Measurements from ENCODE around the gene PRR20G.
"Not testable (repeated sequence)": the region's sequence is repeated elsewhere in the genome, so short reads cannot be mapped to it uniquely, and the experiment has no call there.

The PRR20G gene

GRCh38 chr3:127299276-127299675 lies 11.4 kb upstream of the PRR20G start:
- no peak for DNase-seq (ENCODE audit: low read depth)

GRCh38 chr3:127296959-127297358 lies 9.1 kb upstream of the PRR20G start:
- no peak for DNase-seq (ENCODE audit: low read depth)

- DNase-seq (ENCODE audit: low read depth) = no peak
These were observed 8.3 kb upstream of the PRR20G start for GRCh38 chr3:127296166-127296565.

GRCh38 chr3:127293650-127294049 lies 5.8 kb upstream of the PRR20G start:
- DNase-seq (ENCODE audit: low read depth) = not testable (repeated sequence)

- DNase-seq (ENCODE audit: low read depth) = no peak
These were observed 3.8 kb upstream of the PRR20G start for GRCh38 chr3:127291611-127292010.

- no peak for DNase-seq (ENCODE audit: low read depth)
These were observed 3.3 kb upstream of the PRR20G start for GRCh38 chr3:127291114-127291513.

GRCh38 chr3:127289706-127290575 lies 2.1 kb upstream of the PRR20G start:
- DNase-seq (ENCODE audit: low read depth) = no peak

- DNase-seq (ENCODE audit: low read depth) = no peak
These were observed 1.3 kb upstream of the PRR20G start for GRCh38 chr3:127288921-127289705.

GRCh38 chr3:127288343-127288742 lies 497 bp upstream of the PRR20G start:
- no peak for DNase-seq (ENCODE audit: low read depth)

GRCh38 chr3:127286571-127287140 lies 1.2 kb downstream of the PRR20G start:
- DNase-seq (ENCODE audit: low read depth) = no peak

GRCh38 chr3:127284258-127284657 lies 3.6 kb downstream of the PRR20G start:
- no peak for DNase-seq (ENCODE audit: low read depth)

GRCh38 chr3:127277561-127277960 lies 10.3 kb downstream of the PRR20G start:
- no peak for DNase-seq (ENCODE audit: low read depth)

- no peak for DNase-seq (ENCODE audit: low read depth)
These were observed 10.9 kb downstream of the PRR20G start for GRCh38 chr3:127276995-127277394.

GRCh38 chr3:127276396-127276795 lies 11.4 kb downstream of the PRR20G start:
- DNase-seq (ENCODE audit: low read depth) = no peak

- DNase-seq (ENCODE audit: low read depth) = no peak
These were observed 12.5 kb downstream of the PRR20G start for GRCh38 chr3:127275287-127275781.

GRCh38 chr3:127274200-127274760 lies 13.6 kb downstream of the PRR20G start:
- no peak for DNase-seq (ENCODE audit: low read depth)

GRCh38 chr3:127273206-127273605 lies 14.6 kb downstream of the PRR20G start:
- DNase-seq (ENCODE audit: low read depth) = no peak

- DNase-seq (ENCODE audit: low read depth) = no peak
These were observed 21.7 kb downstream of the PRR20G start for GRCh38 chr3:127266186-127266585.

GRCh38 chr3:127265581-127265981 lies 22.3 kb downstream of the PRR20G start:
- DNase-seq (ENCODE audit: low read depth) = no peak

- no peak for DNase-seq (ENCODE audit: low read depth)
These were observed 22.9 kb downstream of the PRR20G start for GRCh38 chr3:127264794-127265514.

GRCh38 chr3:127264292-127264691 lies 23.6 kb downstream of the PRR20G start:
- DNase-seq (ENCODE audit: low read depth) = no peak
